ENCODE data around the gene SNED1.

SNED1 gene

GRCh38 chr2:241107031-241107783 lies 108.8 kb downstream of the SNED1 start:
- Histone ChIP-seq H3K4me3 (ENCODE audit: low read depth, low read length) (no peak overlapping the region), H3K27ac (no peak overlapping the region), H3K9me3 (ENCODE audit: severe bottlenecking) (no peaks in the 10 kb centered on the region), H3K36me3 (peaks cover 30% of the 10 kb centered on the region), H3K27me3 (ENCODE audit: insufficient read depth, low read depth, severe bottlenecking) (no peaks in the 10 kb centered on the region)
- TF ChIP-seq CTCF (IDR thresholded peaks at IDR 0.05; ENCODE audit: low read depth, low read length): no peak
- DNase-seq: no peak

GRCh38 chr2:241108271-241109209 lies 110.1 kb downstream of the SNED1 start:
- Histone ChIP-seq H3K9me3 (ENCODE audit: severe bottlenecking) (no peaks in the 10 kb centered on the region), H3K27ac (no peak overlapping the region), H3K36me3 (peaks cover 33% of the 10 kb centered on the region), H3K4me3 (ENCODE audit: low read depth, low read length) (no peak overlapping the region), H3K27me3 (ENCODE audit: insufficient read depth, low read depth, severe bottlenecking) (no peaks in the 10 kb centered on the region)
- DNase-seq: no peak
- TF ChIP-seq CTCF (IDR thresholded peaks at IDR 0.05; ENCODE audit: low read depth, low read length): no peak

GRCh38 chr2:241109210-241110088 lies 111.0 kb downstream of the SNED1 start:
- DNase-seq: no peak
- Histone ChIP-seq H3K27ac (no peak overlapping the region), H3K4me3 (ENCODE audit: low read depth, low read length) (no peak overlapping the region), H3K27me3 (ENCODE audit: insufficient read depth, low read depth, severe bottlenecking) (no peaks in the 10 kb centered on the region), H3K36me3 (peaks cover 42% of the 10 kb centered on the region), H3K9me3 (ENCODE audit: severe bottlenecking) (no peaks in the 10 kb centered on the region)
- no peak for TF ChIP-seq CTCF (IDR thresholded peaks at IDR 0.05; ENCODE audit: low read depth, low read length)

GRCh38 chr2:241110089-241110606 lies 111.7 kb downstream of the SNED1 start:
- no peak for TF ChIP-seq CTCF (IDR thresholded peaks at IDR 0.05; ENCODE audit: low read depth, low read length)
- Histone ChIP-seq H3K4me3 (ENCODE audit: low read depth, low read length) (no peak overlapping the region), H3K36me3 (peaks cover 49% of the 10 kb centered on the region), H3K27ac (no peak overlapping the region), H3K27me3 (ENCODE audit: insufficient read depth, low read depth, severe bottlenecking) (no peaks in the 10 kb centered on the region), H3K9me3 (ENCODE audit: severe bottlenecking) (no peaks in the 10 kb centered on the region)
- DNase-seq: no peak

DNA sequence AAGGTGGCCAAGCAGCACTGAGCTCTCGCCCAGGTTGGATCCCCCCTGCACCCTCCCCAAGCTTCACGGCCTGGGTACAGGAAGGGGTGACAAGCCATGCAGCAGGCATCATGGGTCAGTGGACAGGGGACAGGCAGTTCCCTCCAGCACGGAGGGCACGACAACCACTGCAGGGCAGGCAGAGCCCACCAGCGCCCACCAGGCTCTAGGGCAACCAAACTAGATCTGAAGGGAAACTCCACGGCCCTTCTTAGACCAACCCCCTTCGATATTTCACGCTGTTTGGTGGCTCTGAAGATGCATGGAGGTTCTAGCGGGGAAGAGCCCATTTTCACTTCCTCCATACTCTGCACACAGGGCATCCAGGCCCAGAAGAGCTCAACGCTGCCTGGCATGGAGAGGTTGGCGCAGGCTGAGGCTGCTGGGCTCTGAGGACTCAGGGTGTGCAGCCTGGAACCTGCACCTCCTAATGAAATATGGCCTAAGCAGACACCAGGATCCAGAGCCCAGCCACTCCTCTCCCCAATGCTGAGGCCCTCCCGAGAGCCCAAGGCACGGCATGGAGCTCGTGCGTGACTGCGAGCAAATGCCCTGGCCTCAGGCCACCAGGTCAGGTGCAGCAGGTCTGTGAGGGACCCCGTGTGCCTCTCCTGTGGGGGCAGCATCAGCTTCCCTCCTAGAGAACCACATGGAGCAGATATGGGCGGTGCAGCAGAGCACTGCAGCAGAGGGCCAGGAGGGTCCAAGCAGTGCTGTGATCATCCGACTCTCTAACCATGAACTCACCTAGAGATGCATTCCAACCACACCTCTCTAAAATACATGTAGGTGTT lies 112.4 kb downstream of the SNED1 start:
- TF ChIP-seq CTCF (IDR thresholded peaks at IDR 0.05; ENCODE audit: low read depth, low read length): no peak
- no peaks in the 10 kb centered on the region for H3K27me3 ChIP-seq (ENCODE audit: insufficient read depth, low read depth, severe bottlenecking)
- H3K27ac ChIP-seq: no peak overlapping the region
- H3K36me3 ChIP-seq: peaks cover 50% of the 10 kb centered on the region
- DNase-seq: no peak
- H3K9me3 ChIP-seq (ENCODE audit: severe bottlenecking): no peaks in the 10 kb centered on the region
- no peak overlapping the region for H3K4me3 ChIP-seq (ENCODE audit: low read depth, low read length)

Measured in WERI-Rb-1 (cell line).